Measurements from ENCODE around the gene SEC24D. TPM values are rescaled to one million over a fixed set of nuclear protein-coding genes. Genes with fewer than 3 reads are reported as not detected.
"Not testable (repeated sequence)": the region's sequence is repeated elsewhere in the genome, so short reads cannot be mapped to it uniquely, and the experiment has no call there.

Gene SEC24D
- total RNA-seq, 1 donor from 2014 or later = 23.7 TPM

- intact Hi-C loops (cut with DNase I) = no loop called here
- no peak for DNase-seq (ENCODE audit: low spot score)
Observed at GRCh38 chr4:118814058-118814457, 21.9 kb downstream of the SEC24D start.

- no peak for DNase-seq (ENCODE audit: low spot score)
- intact Hi-C loops (cut with DNase I) = no loop called here
Observed at GRCh38 chr4:118813561-118813960, 22.4 kb downstream of the SEC24D start.

- DNase-seq (ENCODE audit: low spot score) = no peak
- intact Hi-C loops (cut with DNase I) = no loop called here
Observed at GRCh38 chr4:118811832-118812231, 24.1 kb downstream of the SEC24D start.

DNA sequence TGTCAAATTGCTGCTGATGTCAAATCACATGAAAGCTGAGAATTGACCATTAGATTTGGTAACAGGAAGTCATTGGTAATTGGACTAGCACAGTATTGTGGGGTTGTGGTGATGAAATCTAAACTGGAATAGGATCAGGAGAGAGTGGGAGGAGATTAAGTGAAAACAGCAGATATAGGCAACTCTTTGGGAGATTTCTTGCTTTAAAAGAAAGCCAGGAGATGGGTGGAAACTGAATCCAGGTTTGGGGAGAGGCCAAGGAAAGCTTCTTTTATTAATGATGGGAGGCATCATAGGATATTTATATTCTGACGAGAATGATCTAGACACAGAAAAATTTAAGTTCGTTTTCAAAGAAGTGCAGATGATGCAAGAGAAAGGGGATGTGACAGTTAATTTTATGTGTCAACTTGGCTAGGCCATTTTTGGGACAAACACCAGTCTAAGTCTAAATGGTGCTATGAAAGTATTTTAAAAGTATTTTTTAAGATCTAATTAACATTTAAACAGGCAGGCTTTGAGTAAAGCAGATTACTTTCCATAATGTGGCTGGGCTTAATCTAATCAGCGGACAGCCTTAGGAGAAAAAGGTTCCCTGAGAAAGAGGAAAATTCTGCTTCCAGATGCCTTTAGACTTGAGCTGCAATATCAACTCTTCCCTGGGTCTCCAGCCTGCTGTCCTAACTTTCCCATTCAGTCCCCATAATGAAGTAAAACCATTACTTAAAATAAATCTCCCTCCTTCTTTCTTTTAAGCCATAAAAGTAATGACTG is 24.7 kb downstream of the SEC24D start:
- DNase-seq (ENCODE audit: low spot score) = no peak
- intact Hi-C loops (cut with DNase I) = no loop called here

DNA sequence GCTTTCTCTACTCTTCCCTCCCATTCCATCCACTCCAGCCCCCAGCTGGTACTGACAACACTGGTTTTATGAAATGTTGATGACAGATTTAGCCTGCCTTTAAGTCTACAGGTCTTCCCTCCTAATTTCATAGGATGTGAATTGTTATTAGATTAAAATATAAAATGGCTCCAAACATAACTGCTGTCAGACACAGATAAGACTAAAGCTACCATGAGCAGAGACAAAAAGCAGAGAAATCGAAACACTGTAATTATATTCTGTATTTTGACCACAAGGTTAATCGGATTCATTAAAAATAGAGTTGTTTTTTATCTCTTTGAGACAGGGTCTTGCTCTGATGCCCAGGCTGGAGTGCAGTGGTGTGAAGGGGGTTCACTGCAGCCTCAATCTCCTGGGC is 28.3 kb downstream of the SEC24D start:
- intact Hi-C loops (cut with DNase I) = no loop called here
- no peak for DNase-seq (ENCODE audit: low spot score)

- DNase-seq (ENCODE audit: low spot score) = no peak
- intact Hi-C loops (cut with DNase I) = no loop called here
Observed at GRCh38 chr4:118803253-118803652, 32.7 kb downstream of the SEC24D start.

DNA sequence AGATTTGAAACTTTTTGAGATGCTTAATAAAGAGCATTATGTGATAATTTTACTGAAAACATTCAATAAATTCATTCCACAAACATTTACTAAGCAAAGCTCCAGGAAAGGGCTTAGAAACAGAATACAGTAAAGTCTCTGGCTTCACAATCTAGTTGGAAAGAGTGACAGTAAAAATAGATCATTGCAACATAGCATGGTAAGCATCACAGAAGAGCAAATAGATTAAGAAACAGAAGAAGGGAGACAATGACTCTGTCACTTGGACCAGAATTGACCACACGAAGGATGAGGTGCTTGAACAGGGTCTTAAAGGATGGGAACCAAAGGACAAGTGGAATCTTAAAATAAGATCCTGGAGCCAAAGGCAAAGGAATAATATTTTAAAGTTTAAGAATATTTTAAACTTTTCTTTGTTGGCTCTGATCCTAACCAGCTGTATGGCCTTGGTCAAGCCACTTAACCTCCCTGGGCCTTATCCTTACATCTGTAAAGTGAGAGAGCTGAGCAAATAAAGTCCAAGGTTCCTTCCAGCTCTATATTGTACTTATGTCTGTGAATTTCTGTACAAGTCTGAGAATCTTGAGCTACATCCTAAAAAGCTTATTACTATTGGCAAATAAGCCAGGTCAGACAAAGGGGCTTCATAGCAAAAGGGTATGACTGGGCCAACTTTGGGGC is 33.9 kb downstream of the SEC24D start:
- DNase-seq (ENCODE audit: low spot score) = no peak
- intact Hi-C loops (cut with DNase I) = no loop called here

DNA sequence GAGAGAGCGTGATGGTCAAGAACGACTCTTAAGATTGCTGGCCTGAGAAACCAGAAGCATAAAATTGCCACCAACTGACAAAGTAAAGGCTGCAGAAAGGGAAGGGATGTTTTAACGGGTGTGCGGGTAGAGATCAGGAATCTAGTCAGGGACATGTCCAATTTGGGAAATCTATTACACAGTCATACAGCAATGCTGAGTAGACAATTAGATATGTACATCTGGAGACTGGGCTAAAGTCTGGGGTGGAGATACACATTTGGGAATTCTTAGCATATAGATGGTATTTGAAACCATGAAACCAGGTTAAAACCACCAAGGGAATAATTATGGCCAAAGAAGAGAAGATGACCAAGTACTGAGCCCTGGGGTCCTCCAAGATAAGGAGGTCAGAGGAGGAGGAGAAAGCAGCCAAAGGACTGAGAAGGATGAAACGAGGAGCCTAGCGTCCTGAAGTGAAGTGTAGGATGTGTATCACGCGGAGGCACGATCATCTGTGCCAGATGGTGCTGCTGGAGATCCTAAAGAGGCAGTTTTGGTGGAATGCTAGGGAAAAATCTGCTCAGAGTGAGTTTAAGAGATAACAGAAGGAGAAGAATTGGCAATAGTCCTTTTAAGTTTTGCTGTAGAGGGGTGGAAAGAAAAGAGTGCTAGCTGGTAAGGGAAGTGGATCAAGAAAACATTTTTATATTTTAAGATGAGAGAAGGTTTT is 36.5 kb downstream of the SEC24D start:
- intact Hi-C loops (cut with DNase I) = no loop called here
- no peak for DNase-seq (ENCODE audit: low spot score)

DNA sequence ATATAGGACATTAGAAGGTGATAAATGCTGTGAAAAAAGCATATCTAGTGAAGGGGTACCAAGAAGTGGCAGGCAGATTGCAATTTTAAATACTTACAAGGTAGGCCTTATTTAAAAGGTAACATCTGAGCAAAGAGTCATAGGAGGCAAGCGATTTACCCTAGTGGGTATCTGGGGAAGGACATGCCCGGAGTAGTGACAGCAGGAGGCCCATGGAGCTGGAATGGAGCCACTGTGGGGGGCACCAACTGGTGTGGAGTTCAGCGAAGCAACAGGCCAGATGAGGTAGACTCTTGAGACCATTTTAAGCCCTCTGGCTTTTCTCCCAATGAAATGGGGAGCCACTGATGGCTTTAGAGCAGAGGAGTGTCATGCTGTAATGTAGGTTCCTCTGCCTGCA is 37.3 kb downstream of the SEC24D start:
- no peak for DNase-seq (ENCODE audit: low spot score)
- intact Hi-C loops (cut with DNase I) = no loop called here

GRCh38 chr4:118797558-118798142 is 38.3 kb downstream of the SEC24D start:
- DNase-seq (ENCODE audit: low spot score) = no peak
- intact Hi-C loops (cut with DNase I) = no loop called here

DNA sequence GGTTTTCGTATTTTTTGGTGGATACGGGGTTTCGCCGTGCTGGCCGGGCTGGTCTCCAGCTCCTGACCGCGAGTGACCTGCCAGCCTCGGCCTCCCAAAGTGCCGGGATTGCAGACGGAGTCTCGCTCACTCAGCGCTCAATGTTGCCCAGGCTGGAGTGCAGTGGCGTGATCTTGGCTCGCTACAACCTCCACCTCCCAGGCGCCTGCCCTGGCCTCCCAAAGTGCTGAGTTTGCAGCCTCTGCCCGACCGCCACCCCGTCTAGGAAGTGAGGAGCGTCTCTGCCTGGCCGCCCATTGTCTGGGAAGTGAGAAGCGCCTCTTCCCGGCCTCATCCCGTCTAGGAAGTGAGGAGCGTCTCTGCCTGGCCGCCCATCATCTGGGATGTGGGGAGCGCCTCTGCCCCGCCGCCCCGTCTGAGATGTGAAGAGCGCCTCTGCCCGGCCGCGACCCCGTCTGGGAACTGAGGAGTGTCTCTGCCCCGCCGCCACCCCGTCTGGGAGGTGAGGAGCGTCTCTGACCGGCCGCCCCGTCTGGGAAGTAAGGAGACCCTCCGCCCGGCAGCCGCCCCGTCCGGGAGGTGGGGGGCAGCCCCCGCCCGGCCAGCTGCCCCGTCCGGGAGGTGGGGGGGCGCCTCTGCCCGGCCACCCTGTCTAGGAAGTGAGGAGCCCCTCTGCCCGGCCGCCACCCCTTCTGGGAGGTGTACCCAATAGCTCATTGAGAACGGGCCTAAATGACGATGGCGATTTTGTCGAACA is 44.1 kb downstream of the SEC24D start:
- intact Hi-C loops (cut with DNase I) = not testable (repeated sequence)

GRCh38 chr4:118790544-118790943 is 45.4 kb downstream of the SEC24D start:
- no peak for DNase-seq (ENCODE audit: low spot score)
- intact Hi-C loops (cut with DNase I) = no loop called here

More for the DNA sequence above, 44.1 kb downstream of the SEC24D start:
- not testable (repeated sequence) for DNase-seq (ENCODE audit: low spot score)

DNA sequence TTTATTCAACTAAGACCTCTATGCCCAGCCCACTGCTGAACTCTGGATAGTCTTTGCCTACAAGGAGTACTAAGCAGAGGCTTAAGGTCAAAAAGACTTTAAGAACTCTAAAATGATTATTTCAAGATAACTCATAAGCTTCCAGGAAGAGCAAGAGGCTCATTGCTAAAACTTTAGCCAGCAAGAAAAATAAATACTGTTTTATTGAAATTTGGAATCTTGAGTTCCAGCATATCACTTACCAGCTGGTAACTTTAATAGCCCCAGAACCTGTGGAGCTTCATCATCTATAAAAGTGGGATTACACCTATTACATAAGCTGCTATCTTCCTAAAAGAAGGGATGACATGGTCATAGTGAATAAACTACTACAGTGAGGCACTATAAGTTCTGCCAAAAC is 47.0 kb downstream of the SEC24D start:
- intact Hi-C loops (cut with DNase I) = no loop called here
- DNase-seq (ENCODE audit: low spot score) = no peak

DNA sequence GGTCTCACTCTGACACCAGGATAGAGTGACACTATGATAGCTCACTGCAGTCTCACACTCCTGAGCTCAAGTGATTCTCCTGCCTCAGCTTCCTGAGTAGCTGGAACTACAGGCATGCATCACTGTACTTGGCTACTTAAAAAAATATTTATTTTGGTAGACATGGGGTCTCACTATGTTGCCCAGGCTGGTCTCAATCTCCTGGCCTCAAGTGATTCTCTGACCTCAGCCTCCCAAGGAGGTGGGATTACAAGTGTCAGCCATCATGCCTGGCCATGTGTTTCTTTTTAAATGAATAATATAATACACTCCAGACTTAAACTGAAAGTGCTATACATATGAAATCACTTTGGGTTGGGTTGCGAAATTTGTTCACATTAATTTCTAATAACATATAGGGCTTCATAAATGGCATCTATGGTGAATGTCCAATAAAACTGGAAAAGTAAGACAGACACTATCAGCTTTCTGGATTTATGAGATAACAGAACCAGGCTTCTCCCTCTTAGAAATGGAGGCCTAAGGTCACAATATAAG is 48.0 kb downstream of the SEC24D start:
- no peak for DNase-seq (ENCODE audit: low spot score)
- intact Hi-C loops (cut with DNase I) = no loop called here

DNA sequence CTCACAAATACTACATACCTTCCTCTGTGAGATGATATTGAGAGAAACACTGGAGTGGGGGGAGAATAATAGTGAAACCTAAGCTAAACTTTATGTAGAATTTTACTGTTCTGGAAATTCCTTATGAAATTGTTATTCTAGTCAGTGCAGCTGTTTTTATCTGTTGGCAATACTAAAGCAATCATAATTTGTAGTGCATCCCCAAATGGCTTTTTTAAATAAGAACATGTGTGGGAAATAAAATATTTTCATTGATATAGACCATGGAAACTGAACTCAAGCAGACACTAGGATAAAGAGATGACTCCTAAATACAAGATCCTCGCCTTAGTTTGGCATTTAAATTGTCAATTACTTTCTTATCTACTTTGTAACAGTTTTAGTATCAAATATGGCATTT is 51.1 kb downstream of the SEC24D start:
- intact Hi-C loops (cut with DNase I) = no loop called here
- DNase-seq (ENCODE audit: low spot score) = no peak

- DNase-seq (ENCODE audit: low spot score) = no peak
- intact Hi-C loops (cut with DNase I) = no loop called here
Observed at GRCh38 chr4:118783887-118784286, 52.0 kb downstream of the SEC24D start.

GRCh38 chr4:118782886-118783285 is 53.0 kb downstream of the SEC24D start:
- intact Hi-C loops (cut with DNase I); DNase-seq (ENCODE audit: low spot score): not testable (repeated sequence)

- DNase-seq (ENCODE audit: low spot score); intact Hi-C loops (cut with DNase I): not testable (repeated sequence)
Observed at GRCh38 chr4:118777649-118778048, 58.3 kb downstream of the SEC24D start.

DNA sequence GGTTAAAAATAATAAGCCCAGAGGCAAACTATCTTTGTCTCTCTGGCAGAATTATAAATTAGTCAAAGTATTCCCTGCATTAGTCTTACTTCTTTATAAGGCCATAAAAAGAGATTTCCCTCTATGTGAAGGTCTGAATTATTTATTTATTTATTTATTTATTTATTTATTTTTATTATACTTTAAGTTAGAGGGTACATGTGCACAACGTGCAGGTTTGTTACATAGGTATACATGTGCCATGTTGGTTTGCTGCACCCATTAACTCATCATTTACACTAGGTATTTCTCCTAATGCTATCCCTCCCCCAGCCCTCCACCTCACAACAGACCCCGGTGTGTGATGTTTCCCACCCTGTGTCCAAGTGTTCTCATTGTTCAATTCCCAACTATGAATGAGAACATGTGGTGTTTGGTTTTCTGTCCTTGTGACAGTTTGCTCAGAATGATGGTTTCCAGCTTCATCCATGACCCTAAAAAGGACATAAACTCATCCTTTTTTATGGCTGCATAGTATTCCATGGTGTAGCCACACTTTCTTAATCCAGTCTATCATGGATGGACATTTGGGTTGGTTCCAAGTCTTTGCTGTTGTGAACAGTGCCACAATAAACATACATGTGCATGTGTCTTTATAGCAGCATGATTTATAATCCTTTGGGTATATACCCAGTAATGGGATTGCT is 58.8 kb downstream of the SEC24D start:
- intact Hi-C loops (cut with DNase I); DNase-seq (ENCODE audit: low spot score): not testable (repeated sequence)

Measured in cardiac septum (tissue), 1 donor.